HCT116 (cell line): Measurements from ENCODE around the gene PRKN. TPM values are rescaled to one million over a fixed set of nuclear protein-coding genes. Genes with fewer than 3 reads are reported as not detected.

ENCODE experiments used
- ATAC-seq: fragments of 200-7000 bp; cut with Tn5 transposase; 2 replicates; pipeline ENCODE4 v1.9.1; 2020; ENCODE audit warnings: mild to moderate bottlenecking, moderate library complexity
- BruUV-seq: library from RNA; stranded (reverse); fragments of 400-500 nt; replicated peaks from 2 replicates; lab custom pipeline; 2021; lab: Mats Ljungman, UMichigan
- CTCF ChIA-PET: fragments of 300-600 bp; sonication (Branson Sonifier 250); formaldehyde crosslinking; loops from one replicate; lab custom pipeline; 2021; ENCODE audit warnings: antibody characterized with exemption; lab: Charles Lee
- POLR2A ChIA-PET: fragments of 300-600, 350-600 bp; sonication (Branson Sonifier 250); formaldehyde crosslinking; loops from one replicate; lab custom pipeline; 2021; ENCODE audit warnings: antibody characterized with exemption; lab: Charles Lee
- RAD21 ChIA-PET, 2 experiments: fragments of 300-600 bp; sonication (Branson Sonifier 250); formaldehyde crosslinking; loops; one replicate each; lab custom pipeline; 2023; ENCODE audit warnings: low total read pairs in 2 of 2; ENCODE audit not compliant: uncharacterized antibody in 2 of 2, unreplicated experiment in 2 of 2, low non-redundant PET in 1 of 2; lab: Charles Lee
- DNase-seq: peaks from one replicate; pipeline ENCODE4 v3.0.0-alpha.2; 2010; ENCODE audit warnings: low read depth, low spot score
- H2AFZ ChIP-seq: fragments of 200-600 bp; shearing (Covaris generic), sonication (generic); 2 replicates; pipeline ENCODE4 v1.6.1; 2017; ENCODE audit warnings: low read depth, mixed run types, mixed read lengths, antibody characterized with exemption, low read length; ENCODE audit not compliant: poor library complexity, severe bottlenecking
- H3K27ac ChIP-seq: 2 replicates; pipeline ENCODE4 v1.5.1; 2012; ENCODE audit warnings: low read depth, low read length
- H3K27me3 ChIP-seq: fragments of 200-600 bp; sonication (generic); 2 replicates; pipeline ENCODE4 v1.6.1; 2016; ENCODE audit warnings: mixed run types, low read length, mixed read lengths; ENCODE audit not compliant: insufficient read depth
- H3K36me3 ChIP-seq, 2 experiments: fragments of 200-500 bp in 1 of 2; fragments of 200-600 bp in 1 of 2; sonication (Bioruptor generic) in 1 of 2; sonication (generic) in 1 of 2; 2 replicates each; pipeline versions ENCODE4 v1.5.1 to v1.6.1; 2014 to 2016; ENCODE audit warnings: low read length in 2 of 2, inconsistent platforms in 1 of 2, mixed read lengths in 1 of 2, mixed run types in 1 of 2; ENCODE audit not compliant: insufficient read depth in 2 of 2, control insufficient read depth in 1 of 2
- H3K4me1 ChIP-seq, 2 experiments: fragments of 200-600 bp in 1 of 2; sonication (generic) in 1 of 2; 2 replicates each; pipeline versions ENCODE4 v1.5.1 to v1.6.1; 2012 to 2017; ENCODE audit warnings: low read length in 2 of 2, inconsistent platforms in 1 of 2, mild to moderate bottlenecking in 1 of 2, mixed read lengths in 1 of 2, mixed run types in 1 of 2, moderate library complexity in 1 of 2; ENCODE audit not compliant: insufficient read depth in 2 of 2, control insufficient read depth in 1 of 2
- H3K4me2 ChIP-seq: fragments of 200-600 bp; sonication (generic); 2 replicates; pipeline ENCODE4 v1.6.1; 2017; ENCODE audit warnings: mixed run types, low read length, mixed read lengths
- H3K4me3 ChIP-seq, 2 experiments: fragments of 200-600 bp in 1 of 2; sonication (generic) in 1 of 2; replicated peaks in 1 of 2; 2 replicates each; pipeline ENCODE4 v1.5.1; 2011 to 2016; ENCODE audit warnings: low read length in 2 of 2, control low read depth in 1 of 2, low read depth in 1 of 2, mild to moderate bottlenecking in 1 of 2, mixed read lengths in 1 of 2, mixed run types in 1 of 2
- H3K79me2 ChIP-seq: fragments of 200-600 bp; sonication (generic); 2 replicates; pipeline ENCODE4 v1.6.1; 2017; ENCODE audit warnings: mild to moderate bottlenecking, mixed run types, low read length, moderate library complexity, mixed read lengths; ENCODE audit not compliant: insufficient read depth
- H3K9ac ChIP-seq: fragments of 200-600 bp; sonication (generic); 2 replicates; pipeline ENCODE4 v1.6.1; 2016; ENCODE audit warnings: low read length, mixed read lengths
- H3K9me2 ChIP-seq: fragments of 200-600 bp; sonication (generic), shearing (Covaris generic); 2 replicates; pipeline ENCODE4 v1.6.1; 2017; ENCODE audit warnings: mixed run types, mild to moderate bottlenecking, moderate library complexity; ENCODE audit not compliant: insufficient read depth
- H3K9me3 ChIP-seq, 2 experiments: fragments of 200-500 bp in 1 of 2; fragments of 200-600 bp in 1 of 2; sonication (Bioruptor generic) in 1 of 2; sonication (generic) in 1 of 2; 2 replicates each; pipeline ENCODE4 v1.6.1; 2014 to 2017; ENCODE audit warnings: low read length in 2 of 2, mixed read lengths in 2 of 2, inconsistent platforms in 1 of 2, low read depth in 1 of 2, mild to moderate bottlenecking in 1 of 2, mixed run types in 1 of 2, moderate library complexity in 1 of 2; ENCODE audit not compliant: control insufficient read depth in 1 of 2, insufficient read depth in 1 of 2
- H4K20me1 ChIP-seq: fragments of 200-600 bp; sonication (generic), shearing (Covaris generic); 2 replicates; pipeline ENCODE4 v1.6.1; 2017; ENCODE audit warnings: mixed run types, mild to moderate bottlenecking, moderate library complexity; ENCODE audit not compliant: insufficient read depth
- CBX3 ChIP-seq: IDR thresholded peaks from 2 replicates; pipeline ENCODE4 v1.6.1; 2012; ENCODE audit warnings: low read depth
- CEBPB ChIP-seq: IDR thresholded peaks from 2 replicates; pipeline ENCODE4 v1.6.1; 2012; ENCODE audit warnings: low read depth
- CTCF ChIP-seq, 3 experiments: fragments of 200-600 bp in 1 of 3; sonication (generic) in 1 of 3; IDR thresholded peaks in 2 of 3; conservative IDR thresholded peaks in 1 of 3; 2 replicates each; pipeline ENCODE4 v1.5.1; 2012 to 2017; ENCODE audit warnings: low read depth in 2 of 3, low read length in 2 of 3, antibody characterized with exemption in 1 of 3, borderline replicate concordance in 1 of 3, control low read depth in 1 of 3, mild to moderate bottlenecking in 1 of 3, mixed read lengths in 1 of 3, mixed run types in 1 of 3, moderate library complexity in 1 of 3; ENCODE audit not compliant: insufficient read depth in 1 of 3
- EGR1 ChIP-seq: IDR thresholded peaks from 2 replicates; pipeline ENCODE4 v1.6.1; 2012; ENCODE audit warnings: low read depth
- EZH2phosphoT487 ChIP-seq: fragments of 200-600 bp; IDR thresholded peaks from 2 replicates; pipeline ENCODE4 v1.6.1; 2018; ENCODE audit warnings: antibody characterized with exemption, borderline replicate concordance
- POLR2A ChIP-seq: IDR thresholded peaks from 2 replicates; pipeline ENCODE4 v1.7.0; 2011; ENCODE audit warnings: borderline replicate concordance; ENCODE audit not compliant: insufficient read depth, insufficient read length; ENCODE audit errors: extremely low read depth
- POLR2AphosphoS5 ChIP-seq: IDR thresholded peaks from 2 replicates; pipeline ENCODE4 v1.6.1; 2011; ENCODE audit warnings: mild to moderate bottlenecking, low read depth, low read length, moderate library complexity
- REST ChIP-seq: IDR thresholded peaks from 2 replicates; pipeline ENCODE4 v1.6.1; 2012; ENCODE audit warnings: low read depth
- SP1 ChIP-seq: IDR thresholded peaks from 2 replicates; pipeline ENCODE4 v1.6.1; 2012; ENCODE audit warnings: low read depth
- YY1 ChIP-seq: IDR thresholded peaks from 2 replicates; pipeline ENCODE4 v1.6.1; 2011; ENCODE audit warnings: low read length, low read depth, moderate library complexity, mild to moderate bottlenecking; ENCODE audit not compliant: insufficient replicate concordance; ENCODE audit errors: extremely low read depth
- ZBTB33 ChIP-seq: IDR thresholded peaks from 2 replicates; pipeline ENCODE4 v1.6.1; 2011; ENCODE audit warnings: mild to moderate bottlenecking, low read length, moderate library complexity; ENCODE audit not compliant: insufficient replicate concordance; ENCODE audit errors: extremely low read depth
- ZNF274 ChIP-seq: fragments of 200-500 bp; sonication (Bioruptor generic); IDR thresholded peaks from 2 replicates; pipeline ENCODE4 v1.6.1; 2014; ENCODE audit warnings: mild to moderate bottlenecking, low read depth, low read length, inconsistent platforms
- intact Hi-C: fragments of 100-400 bp; cut with micrococcal nuclease; formaldehyde crosslinking; loops from 2 replicates; pipeline ENCODE4 v1.10.0; 2022
- total RNA-seq: library from RNA; stranded (reverse); gene quantifications from one replicate; pipeline ENCODE4 v1.2.1, GENCODE V29; 2021; ENCODE audit not compliant: unreplicated experiment

The PRKN gene
- total RNA-seq, 1 experiment from 2014 or later = 2.6 TPM

- H3K36me3 ChIP-seq = no peaks in the 10 kb centered on the region; a peak in 1 of 4 replicates
- H3K9ac ChIP-seq = no peak overlapping the region
- no peak overlapping the region for H2AFZ ChIP-seq
- DNase-seq = no peak
- H3K9me2 ChIP-seq = no peaks in the 10 kb centered on the region
- H3K27me3 ChIP-seq = no peaks in the 10 kb centered on the region
- intact Hi-C loops = no loop called here
- BruUV-seq = no TSS peak
- no peaks in the 10 kb centered on the region for H3K79me2 ChIP-seq
- H3K9me3 ChIP-seq = no peaks in the 10 kb centered on the region; a peak in 1 of 4 replicates
- H3K4me3 ChIP-seq = no peak overlapping the region
- RAD21 ChIA-PET = no interaction called here
- TF ChIP-seq EZH2phosphoT487 (no peak), CEBPB (no peak), CBX3 (no peak), REST (no peak), POLR2AphosphoS5 (no peak), YY1 (no peak), EGR1 (no peak), ZBTB33 (no peak), ZNF274 (no peak), CTCF (IDR thresholded peaks at IDR 0.05 in 2 of 3, conservative IDR thresholded peaks at IDR 0.05 in 1 of 3; ENCODE audit: borderline replicate concordance in 1 of 3, insufficient read depth in 1 of 3, low read depth in 2 of 3, low read length in 2 of 3) (no peak), POLR2A (no peak), SP1 (no peak)
- TF ChIP-seq, all 23 proteins: peak for 0
- ChIA-PET CTCF (no interaction called here), POLR2A (no interaction called here)
- H3K4me1 ChIP-seq = no peaks in the 10 kb centered on the region
- no peaks in the 10 kb centered on the region for H4K20me1 ChIP-seq
- no peak overlapping the region for H3K27ac ChIP-seq
- ATAC-seq = no peak
- H3K4me2 ChIP-seq = no peak overlapping the region
These were observed 471.2 kb downstream of the PRKN start for GRCh38 chr6:162256361-162256760.
